NCI-H146 treated with DMSO at 0.1 percent for 48 hours (cell line): ENCODE measurements around the gene FZD7.

Source experiments
- DNase-seq: peaks from one replicate; lab custom pipeline; 2025; ENCODE audit not compliant: unreplicated experiment; lab: John Stamatoyannopoulos, UW

The FZD7 gene

GRCh38 chr2:202009581-202009980, 24.1 kb upstream of the FZD7 start:
- DNase-seq = no peak

GRCh38 chr2:202014318-202014717, 19.3 kb upstream of the FZD7 start:
- DNase-seq = no peak

- DNase-seq = no peak
Measured at GRCh38 chr2:202014759-202015211, 18.9 kb upstream of the FZD7 start.

- no peak for DNase-seq
Measured at GRCh38 chr2:202015471-202015870, 18.2 kb upstream of the FZD7 start.

- DNase-seq = no peak
Measured at GRCh38 chr2:202016579-202017227, 17.0 kb upstream of the FZD7 start.

GRCh38 chr2:202017940-202018339, 15.7 kb upstream of the FZD7 start:
- DNase-seq = no peak

GRCh38 chr2:202018950-202019349, 14.7 kb upstream of the FZD7 start:
- no peak for DNase-seq

- DNase-seq = no peak
Measured at GRCh38 chr2:202019689-202020450, 13.8 kb upstream of the FZD7 start.

- DNase-seq = no peak
Measured at GRCh38 chr2:202022755-202023154, 10.9 kb upstream of the FZD7 start.

- no peak for DNase-seq
Measured at GRCh38 chr2:202023198-202023903, 10.3 kb upstream of the FZD7 start.

- no peak for DNase-seq
Measured at GRCh38 chr2:202023904-202024266, 9.8 kb upstream of the FZD7 start.

- no peak for DNase-seq
Measured at GRCh38 chr2:202024871-202025270, 8.8 kb upstream of the FZD7 start.

GRCh38 chr2:202025816-202026215, 7.8 kb upstream of the FZD7 start:
- DNase-seq = no peak

GRCh38 chr2:202026507-202026906, 7.1 kb upstream of the FZD7 start:
- no peak for DNase-seq

GRCh38 chr2:202030691-202031090, 3.0 kb upstream of the FZD7 start:
- no peak for DNase-seq

GRCh38 chr2:202031246-202031951, 2.3 kb upstream of the FZD7 start:
- DNase-seq = no peak

- DNase-seq = no peak
Measured at GRCh38 chr2:202032846-202033316, 774 bp upstream of the FZD7 start.

- DNase-seq = no peak
Measured at GRCh38 chr2:202034249-202035088, 814 bp downstream of the FZD7 start.

GRCh38 chr2:202035089-202035940, 1.7 kb downstream of the FZD7 start:
- DNase-seq = no peak
